Measurements from ENCODE around the gene MEGF9.

DNA sequence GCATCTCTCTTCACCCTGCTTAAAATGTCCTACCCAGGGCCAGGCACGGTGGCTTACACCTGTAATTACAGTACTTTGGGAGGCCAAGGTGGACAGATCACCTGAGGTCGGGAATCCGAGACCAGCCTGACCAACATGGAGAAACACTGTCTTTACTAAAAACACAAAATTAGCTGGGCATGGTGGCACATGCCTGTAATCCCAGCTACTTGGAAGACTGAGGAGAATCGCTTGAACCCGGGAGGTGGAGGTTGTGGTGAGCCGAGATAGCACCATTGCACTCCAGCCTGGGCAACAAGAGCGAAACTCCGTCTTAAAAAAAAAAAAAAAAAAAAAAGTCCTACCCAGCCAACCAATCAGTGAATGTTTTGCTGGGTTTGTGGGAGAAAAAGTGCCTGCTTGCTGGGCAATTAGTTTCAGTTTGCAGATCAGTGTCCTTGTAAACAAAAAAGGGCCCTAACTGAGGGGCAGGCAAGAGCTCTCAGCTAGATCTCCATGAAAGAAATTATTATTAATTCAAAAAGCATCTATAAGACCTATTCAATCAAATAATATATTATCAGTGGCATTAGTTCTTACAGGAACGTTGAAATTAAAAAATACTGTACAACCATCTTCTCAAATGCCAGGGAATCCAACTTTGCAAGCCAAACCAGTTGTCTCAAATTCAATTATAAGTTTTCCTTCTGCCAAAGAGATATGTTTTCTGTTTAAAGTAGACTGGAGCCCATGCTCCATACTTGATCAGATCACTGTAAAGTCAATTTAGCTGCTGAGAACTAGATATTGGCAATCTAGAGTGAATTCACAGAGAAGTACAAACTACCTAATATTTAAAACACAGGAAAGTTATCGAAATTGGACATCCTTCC, 3.9 kb downstream of the MEGF9 start:
- TF ChIP-seq EP300 (IDR thresholded peaks at IDR 0.05; ENCODE audit: low read depth in 2 of 2, low read length in 2 of 2) (no peak), EP300 (CRISPR knock-in tag; IDR thresholded peaks at IDR 0.05; ENCODE audit: borderline replicate concordance) (no peak), EZH2 (conservative IDR thresholded peaks at IDR 0.05; ENCODE audit: low read depth, low read length) (no peak), BRCA1 (CRISPR knock-in tag; IDR thresholded peaks at IDR 0.05) (no peak), ZNF558 (CRISPR knock-in tag; IDR thresholded peaks at IDR 0.05; ENCODE audit: borderline replicate concordance) (no peak), ZBTB21 (CRISPR knock-in tag; IDR thresholded peaks at IDR 0.05) (no peak), ZNF333 (CRISPR knock-in tag; IDR thresholded peaks at IDR 0.05; ENCODE audit: borderline replicate concordance) (no peak), ZNF256 (CRISPR knock-in tag; conservative IDR thresholded peaks at IDR 0.05) (no peak), SETDB1 (CRISPR knock-in tag; IDR thresholded peaks at IDR 0.05; ENCODE audit: borderline replicate concordance) (no peak), ZNF10 (CRISPR knock-in tag; IDR thresholded peaks at IDR 0.05; ENCODE audit: borderline replicate concordance, low read depth) (no peak), ESRRA (CRISPR knock-in tag; IDR thresholded peaks at IDR 0.05; ENCODE audit: low read depth) (no peak)
